Tibial artery (tissue), 4 donors: ENCODE measurements around the gene MAGED4.
"Not testable (repeated sequence)": the region's sequence is repeated elsewhere in the genome, so short reads cannot be mapped to it uniquely, and the experiment has no call there.

Source experiments
- DNase-seq, 2 donors: peaks; one replicate each; pipeline ENCODE4 v3.0.0-alpha.2; 2019
- H3K27ac ChIP-seq, 2 donors: fragments of 200-600 bp; sonication (generic) in 1 of 2; 1 replicate in 1 of 2; 2 replicates in 1 of 2; pipeline ENCODE4 v1.5.1; 2018 to 2019; ENCODE audit warnings: mild to moderate bottlenecking in 1 of 2
- H3K27me3 ChIP-seq, 2 donors: fragments of 200-600 bp; sonication (generic) in 1 of 2; one replicate each; pipeline versions ENCODE4 v1.5.1 to v1.6.0; 2016 to 2019
- H3K36me3 ChIP-seq, 3 donors: fragments of 200-600 bp; sonication (generic) in 2 of 3; one replicate each; pipeline ENCODE4 v1.5.1; 2016 to 2019; ENCODE audit warnings: mild to moderate bottlenecking in 2 of 3
- H3K4me1 ChIP-seq, 4 donors: fragments of 200-600 bp; sonication (generic) in 2 of 4; 1 replicate in 3 of 4; 2 replicates in 1 of 4; pipeline ENCODE4 v1.5.1; 2016 to 2019
- H3K4me3 ChIP-seq, 2 donors: fragments of 200-600 bp; sonication (generic) in 1 of 2; 1 replicate in 1 of 2; 2 replicates in 1 of 2; pipeline ENCODE4 v1.5.1; 2018 to 2019; ENCODE audit warnings: mild to moderate bottlenecking in 2 of 2
- H3K9me3 ChIP-seq, 3 donors: fragments of 200-600 bp; sonication (generic) in 1 of 3; one replicate each; pipeline ENCODE4 v1.5.1; 2016 to 2019
- intact Hi-C: fragments of 100-400 bp; cut with DNase I; formaldehyde crosslinking; loops from one replicate; pipeline ENCODE4 v1.15.0; 2023; ENCODE audit warnings: low total_unique reads
- TF ChIP-seq, protein P1 (sequence below), 2 experiments: fragments of 200-600 bp in 1 of 2; fragments of 450-650 bp in 1 of 2; IDR thresholded peaks; one replicate each; pipeline ENCODE4 v1.5.1; 2017 to 2019; ENCODE audit warnings: antibody characterized with exemption in 2 of 2, mild to moderate bottlenecking in 1 of 2, moderate library complexity in 1 of 2

MAGED4 gene, protein sequence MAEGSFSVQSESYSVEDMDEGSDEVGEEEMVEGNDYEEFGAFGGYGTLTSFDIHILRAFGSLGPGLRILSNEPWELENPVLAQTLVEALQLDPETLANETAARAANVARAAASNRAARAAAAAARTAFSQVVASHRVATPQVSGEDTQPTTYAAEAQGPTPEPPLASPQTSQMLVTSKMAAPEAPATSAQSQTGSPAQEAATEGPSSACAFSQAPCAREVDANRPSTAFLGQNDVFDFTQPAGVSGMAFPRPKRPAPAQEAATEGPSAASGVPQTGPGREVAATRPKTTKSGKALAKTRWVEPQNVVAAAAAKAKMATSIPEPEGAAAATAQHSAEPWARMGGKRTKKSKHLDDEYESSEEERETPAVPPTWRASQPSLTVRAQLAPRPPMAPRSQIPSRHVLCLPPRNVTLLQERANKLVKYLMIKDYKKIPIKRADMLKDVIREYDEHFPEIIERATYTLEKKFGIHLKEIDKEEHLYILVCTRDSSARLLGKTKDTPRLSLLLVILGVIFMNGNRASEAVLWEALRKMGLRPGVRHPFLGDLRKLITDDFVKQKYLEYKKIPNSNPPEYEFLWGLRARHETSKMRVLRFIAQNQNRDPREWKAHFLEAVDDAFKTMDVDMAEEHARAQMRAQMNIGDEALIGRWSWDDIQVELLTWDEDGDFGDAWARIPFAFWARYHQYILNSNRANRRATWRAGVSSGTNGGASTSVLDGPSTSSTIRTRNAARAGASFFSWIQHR

DNA sequence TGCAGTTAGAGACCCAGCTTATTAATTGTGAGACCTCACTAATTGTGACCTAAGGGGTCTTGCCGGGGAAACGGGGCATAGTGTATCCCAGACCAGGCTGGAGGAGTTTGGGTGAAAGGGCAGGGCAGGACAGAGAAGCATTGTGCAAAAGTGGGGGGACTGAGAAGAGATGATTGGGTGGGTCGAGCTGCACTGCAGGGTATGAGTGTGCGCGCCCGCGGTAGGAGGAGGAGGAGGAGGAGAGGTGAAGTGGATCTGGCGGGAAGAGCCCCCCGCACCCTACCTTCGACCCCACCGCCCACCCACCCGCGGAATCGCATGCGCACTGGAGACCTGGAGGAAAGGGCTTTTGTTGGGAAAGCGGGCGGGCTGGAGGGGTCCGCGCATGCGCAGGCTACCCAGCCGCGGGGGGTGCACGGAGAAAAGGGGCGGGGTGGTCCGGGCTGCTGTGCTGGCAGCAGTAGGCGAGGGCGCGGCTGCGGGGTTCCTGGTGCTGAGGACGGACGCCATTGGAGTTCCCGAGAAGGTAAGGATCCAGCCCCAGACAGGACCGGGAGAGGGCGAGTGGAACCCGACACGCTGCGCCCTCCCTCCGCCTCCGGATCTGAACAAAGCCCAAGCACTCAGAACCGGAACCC lies at the start of gene MAGED4:
Gene MAGED4, plus strand, starts transcription at position 449 of the 638 bp plus-strand sequence. CDS start 1,035 bp downstream, outside the sequence.
- H3K4me3 ChIP-seq, H3K36me3 ChIP-seq, H3K9me3 ChIP-seq, intact Hi-C loops, H3K27ac ChIP-seq, DNase-seq, H3K27me3 ChIP-seq, H3K4me1 ChIP-seq: not testable (repeated sequence)

DNA sequence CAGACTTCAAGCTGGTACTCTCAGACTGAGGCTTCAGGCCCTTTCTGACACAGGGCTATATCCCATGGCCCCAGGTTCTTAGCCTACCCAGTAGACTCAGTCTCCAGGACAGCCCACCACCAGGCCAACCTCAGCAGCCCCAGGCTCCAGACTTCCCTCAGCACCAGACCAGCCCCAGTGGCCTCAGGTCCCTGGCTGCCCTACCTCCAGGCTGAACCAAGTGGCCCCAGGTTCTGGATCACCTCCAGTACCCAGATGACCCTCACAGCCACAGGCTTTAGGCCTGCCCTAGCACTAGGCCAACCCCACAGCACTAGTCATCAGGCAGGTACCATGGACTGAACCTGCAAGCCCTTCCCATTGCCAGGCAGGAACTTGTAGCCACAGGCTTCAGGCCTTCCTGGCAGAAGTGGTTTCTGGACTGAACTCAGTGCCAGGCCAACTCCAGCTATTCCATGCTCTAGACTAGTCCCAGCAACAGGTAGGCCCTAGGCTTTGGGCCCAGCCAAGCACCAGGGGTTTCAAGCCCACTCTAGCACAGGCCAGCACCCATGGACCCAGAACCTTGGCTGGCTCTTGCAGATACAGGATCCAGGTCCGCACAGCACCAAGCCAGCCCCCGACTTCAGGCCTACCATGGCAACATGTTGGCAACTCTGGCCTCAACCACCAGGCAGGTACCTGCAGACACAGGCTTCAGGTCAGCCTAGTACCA lies 45.7 kb upstream of the MAGED4 start:
- DNase-seq, result no peak
- intact Hi-C loops, result no loop called here
- no peak overlapping the region for H3K27ac ChIP-seq
- no peaks in the 10 kb centered on the region for H3K27me3 ChIP-seq
- H3K36me3 ChIP-seq, result no peaks in the 10 kb centered on the region
- H3K4me3 ChIP-seq, result no peak overlapping the region
- TF ChIP-seq, protein P1, sequence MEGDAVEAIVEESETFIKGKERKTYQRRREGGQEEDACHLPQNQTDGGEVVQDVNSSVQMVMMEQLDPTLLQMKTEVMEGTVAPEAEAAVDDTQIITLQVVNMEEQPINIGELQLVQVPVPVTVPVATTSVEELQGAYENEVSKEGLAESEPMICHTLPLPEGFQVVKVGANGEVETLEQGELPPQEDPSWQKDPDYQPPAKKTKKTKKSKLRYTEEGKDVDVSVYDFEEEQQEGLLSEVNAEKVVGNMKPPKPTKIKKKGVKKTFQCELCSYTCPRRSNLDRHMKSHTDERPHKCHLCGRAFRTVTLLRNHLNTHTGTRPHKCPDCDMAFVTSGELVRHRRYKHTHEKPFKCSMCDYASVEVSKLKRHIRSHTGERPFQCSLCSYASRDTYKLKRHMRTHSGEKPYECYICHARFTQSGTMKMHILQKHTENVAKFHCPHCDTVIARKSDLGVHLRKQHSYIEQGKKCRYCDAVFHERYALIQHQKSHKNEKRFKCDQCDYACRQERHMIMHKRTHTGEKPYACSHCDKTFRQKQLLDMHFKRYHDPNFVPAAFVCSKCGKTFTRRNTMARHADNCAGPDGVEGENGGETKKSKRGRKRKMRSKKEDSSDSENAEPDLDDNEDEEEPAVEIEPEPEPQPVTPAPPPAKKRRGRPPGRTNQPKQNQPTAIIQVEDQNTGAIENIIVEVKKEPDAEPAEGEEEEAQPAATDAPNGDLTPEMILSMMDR (IDR thresholded peaks at IDR 0.05), result no peak
- no peaks in the 10 kb centered on the region for H3K9me3 ChIP-seq
- H3K4me1 ChIP-seq, result no peaks in the 10 kb centered on the region

DNA sequence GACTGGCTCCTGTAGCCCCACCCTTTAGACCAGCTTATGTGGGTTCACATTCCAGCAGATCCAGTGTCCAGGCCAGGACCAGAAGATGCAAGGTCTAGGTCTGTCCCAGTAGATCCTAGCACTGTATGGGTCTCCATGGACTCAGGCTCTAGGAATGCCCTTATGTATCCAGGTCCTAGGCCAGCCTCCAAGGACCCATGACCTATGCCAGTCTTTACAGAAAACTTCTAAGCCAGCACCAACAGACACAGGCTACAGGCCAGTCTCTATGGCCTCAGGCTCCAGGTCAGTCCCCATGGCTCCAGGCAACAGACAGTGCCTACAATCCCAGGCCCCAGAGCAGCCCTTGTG lies 45.2 kb upstream of the MAGED4 start:
- Histone ChIP-seq H3K4me1 (no peaks in the 10 kb centered on the region), H3K27me3 (no peaks in the 10 kb centered on the region), H3K4me3 (no peak overlapping the region), H3K36me3 (no peaks in the 10 kb centered on the region), H3K9me3 (no peaks in the 10 kb centered on the region), H3K27ac (no peak overlapping the region)
- intact Hi-C loops, result no loop called here
- DNase-seq, result no peak
- TF ChIP-seq, protein P1 (IDR thresholded peaks at IDR 0.05), result no peak

DNA sequence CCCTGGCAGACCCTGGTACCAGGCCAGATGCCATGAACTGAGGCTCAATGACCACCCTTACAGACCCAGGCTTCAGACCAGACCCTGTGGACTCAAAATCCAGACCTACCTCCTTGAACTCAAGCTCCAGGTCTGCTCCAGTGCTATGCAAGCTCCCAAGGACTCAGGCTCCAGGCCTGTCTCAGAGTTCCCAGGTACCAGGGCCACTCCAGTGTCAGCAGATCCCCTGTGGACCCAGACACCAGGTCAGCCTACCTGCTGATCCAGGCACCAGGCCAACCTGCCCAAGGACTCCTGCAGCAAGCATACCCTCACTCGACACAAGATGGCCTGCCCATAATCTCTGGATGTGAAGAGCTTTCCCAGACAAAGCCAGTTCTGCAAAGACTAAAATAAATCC lies 44.7 kb upstream of the MAGED4 start:
- no peak for DNase-seq
- Histone ChIP-seq H3K27ac (no peak overlapping the region), H3K4me1 (no peaks in the 10 kb centered on the region), H3K4me3 (no peak overlapping the region), H3K27me3 (no peaks in the 10 kb centered on the region), H3K36me3 (no peaks in the 10 kb centered on the region), H3K9me3 (no peaks in the 10 kb centered on the region)
- TF ChIP-seq, protein P1 (IDR thresholded peaks at IDR 0.05), result no peak
- intact Hi-C loops, result no loop called here

DNA sequence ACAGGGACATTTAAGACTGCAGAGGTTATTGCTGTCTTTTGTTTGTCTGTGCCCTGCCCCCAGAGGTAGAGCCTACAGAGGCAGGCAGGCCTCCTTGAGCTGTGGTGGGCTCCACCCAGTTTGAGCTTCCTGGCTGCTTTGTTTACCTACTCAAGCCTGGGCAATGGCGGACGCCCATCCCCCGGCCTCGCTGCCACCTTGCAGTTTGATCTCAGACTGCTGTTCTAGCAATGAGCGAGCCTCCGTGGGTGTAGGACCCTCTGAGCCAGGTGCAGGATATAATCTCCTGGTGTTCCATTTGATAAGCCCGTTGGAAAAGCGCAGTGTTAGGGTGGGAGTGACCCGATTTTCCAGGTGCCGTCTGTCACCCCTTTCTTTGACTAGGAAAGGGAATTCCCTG lies 34.0 kb upstream of the MAGED4 start:
- H3K36me3 ChIP-seq, H3K27me3 ChIP-seq, H3K27ac ChIP-seq, DNase-seq, H3K4me3 ChIP-seq, H3K9me3 ChIP-seq, H3K4me1 ChIP-seq, intact Hi-C loops: not testable (repeated sequence)

DNA sequence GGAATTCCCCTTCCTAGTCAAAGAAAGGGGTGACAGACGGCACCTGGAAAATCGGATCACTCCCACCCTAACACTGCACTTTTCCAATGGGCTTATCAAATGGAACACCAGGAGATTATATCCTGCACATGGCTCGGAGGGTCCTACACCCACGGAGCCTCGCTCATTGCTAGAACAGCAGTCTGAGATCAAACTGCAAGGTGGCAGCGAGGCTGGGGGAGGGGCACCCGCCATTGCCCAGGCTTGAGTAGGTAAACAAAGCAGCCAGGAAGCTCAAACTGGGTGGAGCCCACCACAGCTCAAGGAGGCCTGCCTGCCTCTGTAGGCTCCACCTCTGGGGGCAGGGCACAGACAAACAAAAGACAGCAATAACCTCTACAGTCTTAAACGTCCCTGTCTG lies 24.5 kb upstream of the MAGED4 start:
- H3K4me3 ChIP-seq, H3K27me3 ChIP-seq, H3K27ac ChIP-seq, H3K4me1 ChIP-seq, H3K9me3 ChIP-seq, DNase-seq, H3K36me3 ChIP-seq, intact Hi-C loops: not testable (repeated sequence)
